Transverse colon (tissue), 4 donors: Measurements from ENCODE around the gene SYT14. TPM values are rescaled to one million over a fixed set of nuclear protein-coding genes. Genes with fewer than 3 reads are reported as not detected.

ENCODE experiments used
- DNase-seq: peaks from one replicate; pipeline ENCODE4 v3.0.0-alpha.2; 2019
- H3K27ac ChIP-seq, 4 donors: fragments of 200-600 bp; sonication (generic); 2 replicates each; pipeline ENCODE4 v1.5.1; 2016 to 2018; ENCODE audit warnings: inconsistent platforms in 4 of 4
- H3K27me3 ChIP-seq: fragments of 200-600 bp; sonication (generic); 2 replicates; pipeline ENCODE4 v1.5.1; 2017; ENCODE audit warnings: inconsistent platforms
- H3K36me3 ChIP-seq, 4 donors: fragments of 200-600 bp; sonication (generic); 2 replicates each; pipeline ENCODE4 v1.5.1; 2017 to 2019; ENCODE audit warnings: inconsistent platforms in 4 of 4
- H3K4me1 ChIP-seq, 4 donors: fragments of 200-600 bp; sonication (generic); 2 replicates each; pipeline ENCODE4 v1.5.1; 2017 to 2020; ENCODE audit warnings: inconsistent platforms in 4 of 4
- H3K4me3 ChIP-seq, 4 donors: fragments of 200-600 bp; sonication (generic); 1 replicate in 1 of 4; 2 replicates in 3 of 4; pipeline versions ENCODE4 v1.5.1 to v1.6.1; 2017 to 2019; ENCODE audit warnings: inconsistent platforms in 4 of 4
- H3K9me3 ChIP-seq, 2 donors: fragments of 200-600 bp; sonication (generic); 2 replicates each; pipeline ENCODE4 v1.5.1; 2017 to 2019; ENCODE audit warnings: inconsistent platforms in 2 of 2
- CTCF ChIP-seq, 5 experiments: fragments of 200-600 bp in 3 of 5; fragments of 450-650 bp in 2 of 5; sonication (generic) in 3 of 5; IDR thresholded peaks; 1 replicate in 2 of 5; 2 replicates in 3 of 5; pipeline ENCODE4 v1.5.1; 2016 to 2017; ENCODE audit warnings: antibody characterized with exemption in 5 of 5, inconsistent platforms in 3 of 5, mild to moderate bottlenecking in 2 of 5, moderate library complexity in 1 of 5
- EP300 ChIP-seq: sonication (generic); formaldehyde crosslinking; IDR thresholded peaks from one replicate; pipeline ENCODE4 v1.6.1; 2017; ENCODE audit warnings: antibody characterized with exemption, low read depth
- POLR2A ChIP-seq: fragments of 450-650 bp; IDR thresholded peaks from one replicate; pipeline ENCODE4 v1.6.1; 2016; ENCODE audit warnings: antibody characterized with exemption, mild to moderate bottlenecking, moderate library complexity
- POLR2AphosphoS5 ChIP-seq, 3 donors: sonication (generic); formaldehyde crosslinking; IDR thresholded peaks; one replicate each; pipeline ENCODE4 v1.6.1; 2016; ENCODE audit warnings: antibody characterized with exemption in 3 of 3
- WGBS, 2 donors: methylation state at CpG; one replicate each; pipeline ENCODE4 v1.1.5; 2018; ENCODE audit warnings: low coverage in 1 of 2; 5-methylcytosine and 5-hydroxymethylcytosine counted together
- in situ Hi-C, 4 donors: fragments of 200-750 bp; cut with MboI; loops; one replicate each; pipeline versions ENCODE4 v1.15.0 to v1.15.1; 2017; ENCODE audit warnings: low sequenced_read_pairs in 3 of 4, low pct_ligation_motif_present in 1 of 4, low pct_unique_long_range_greater_than_20kb in 1 of 4
- intact Hi-C: fragments of 100-400 bp; cut with DNase I; formaldehyde crosslinking; loops from one replicate; pipeline ENCODE4 v1.15.1; 2023; ENCODE audit warnings: low total_unique reads
- total RNA-seq, 4 donors: library from RNA; depleted of rRNA; stranded (reverse); fragments of >200 nt; gene quantifications; one replicate each; pipeline ENCODE4 v1.1.0, GENCODE V29; 2016

The SYT14 gene
- total RNA-seq, 4 donors from 2014 or later, result under 0.01 TPM; not detected in 3

GRCh38 chr1:210213335-210213734 lies 275.3 kb downstream of the SYT14 start:
- intact Hi-C loops, result loop anchor here (5.0 kb wide), 2 partner anchors 94 to 271 kb away; no protein-coding TSS in a partner anchor
- H3K4me1 ChIP-seq, result peaks cover 0 to 5% (median 2%) of the 10 kb centered on the region in 4 donors
- H3K36me3 ChIP-seq, result no peaks in the 10 kb centered on the region
- TF ChIP-seq EP300 (no peak), POLR2A (no peak), POLR2AphosphoS5 (IDR thresholded peaks at IDR 0.05) (no peak), CTCF (IDR thresholded peaks at IDR 0.05) (no peak)
- H3K9me3 ChIP-seq, result no peaks in the 10 kb centered on the region
- H3K27me3 ChIP-seq, result no peaks in the 10 kb centered on the region
- WGBS, 2 donors, result 53 to 82% methylated on average over 5 to 8 of the region's 8 CpGs
- DNase-seq, result no peak
- H3K4me3 ChIP-seq, result no peak overlapping the region
- H3K27ac ChIP-seq, result no peak overlapping the region
- in situ Hi-C loops, result no loop called here

DNA sequence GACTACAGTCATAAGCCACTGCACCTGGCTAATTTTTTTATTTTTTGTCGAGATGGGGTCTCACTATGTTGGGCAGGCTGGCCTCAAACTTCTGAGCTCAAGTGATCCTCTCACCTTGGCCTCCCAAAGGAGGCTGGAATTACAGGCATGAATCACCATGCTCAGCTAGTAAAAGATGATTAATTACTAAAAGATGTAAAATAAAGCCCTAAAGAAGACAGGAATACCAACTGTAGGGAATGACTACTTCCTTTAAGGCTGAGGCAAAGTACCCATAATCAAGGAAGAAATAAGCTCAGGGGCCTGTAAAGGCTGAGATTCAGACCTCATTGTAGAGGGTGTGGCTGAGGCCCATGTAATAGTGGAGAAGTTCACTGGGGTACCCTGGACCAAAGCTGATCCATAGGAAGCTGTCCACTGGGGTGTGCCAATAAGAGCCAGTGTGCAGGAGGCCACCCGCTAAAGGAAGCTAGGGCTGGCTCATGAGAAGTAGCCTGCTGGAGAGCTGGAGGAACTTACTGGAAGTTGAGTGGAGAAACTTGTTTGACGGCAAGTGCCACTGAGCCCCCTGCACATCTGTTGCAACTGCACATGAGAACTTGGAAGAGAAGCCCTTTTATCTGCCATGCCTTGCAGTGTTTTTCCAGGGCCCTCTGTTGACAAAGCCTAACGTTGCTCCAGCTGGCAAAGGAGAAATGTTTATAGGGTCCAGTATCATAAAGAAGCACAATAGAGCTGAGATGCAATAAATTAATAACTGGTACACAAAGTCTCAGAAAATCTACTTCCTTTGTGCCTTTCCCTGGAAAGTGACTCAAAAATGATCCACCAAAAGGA lies 276.8 kb downstream of the SYT14 start:
- Histone ChIP-seq H3K27me3 (no peaks in the 10 kb centered on the region), H3K36me3 (no peaks in the 10 kb centered on the region), H3K9me3 (no peaks in the 10 kb centered on the region), H3K4me3 (no peak overlapping the region), H3K27ac (peak overlapping the region in 1 of 4 donors; percentile 25), H3K4me1 (peaks cover 0 to 5% (median 2%) of the 10 kb centered on the region in 4 donors)
- peak; percentile 15 for DNase-seq
- no peak for TF ChIP-seq EP300
- no peak for TF ChIP-seq POLR2A
- peak in 1 of 5 experiments; percentile 12 for TF ChIP-seq CTCF (IDR thresholded peaks at IDR 0.05)
- intact Hi-C loops, result loop anchor here (5.0 kb wide), 2 partner anchors 93 to 272 kb away; no protein-coding TSS in a partner anchor
- 33 to 60% methylated on average over 1 to 4 of the region's 4 CpGs for WGBS, 2 donors
- in situ Hi-C loops, result no loop called here

GRCh38 chr1:210217482-210217881 lies 279.5 kb downstream of the SYT14 start:
- Histone ChIP-seq H3K4me1 (peaks cover 0 to 12% (median 4%) of the 10 kb centered on the region in 4 donors), H3K27me3 (no peaks in the 10 kb centered on the region), H3K9me3 (no peaks in the 10 kb centered on the region), H3K36me3 (no peaks in the 10 kb centered on the region), H3K27ac (no peak overlapping the region), H3K4me3 (no peak overlapping the region)
- TF ChIP-seq CTCF (IDR thresholded peaks at IDR 0.05), result no peak
- TF ChIP-seq EP300, result no peak
- WGBS, 2 donors, result 84 to 85% methylated on average over 5 of the region's 5 CpGs
- intact Hi-C loops, result loop anchor here (1.0 kb wide), 1 partner anchor 21 kb away; no protein-coding TSS in a partner anchor
- in situ Hi-C loops, result no loop called here
- no peak for DNase-seq

DNA sequence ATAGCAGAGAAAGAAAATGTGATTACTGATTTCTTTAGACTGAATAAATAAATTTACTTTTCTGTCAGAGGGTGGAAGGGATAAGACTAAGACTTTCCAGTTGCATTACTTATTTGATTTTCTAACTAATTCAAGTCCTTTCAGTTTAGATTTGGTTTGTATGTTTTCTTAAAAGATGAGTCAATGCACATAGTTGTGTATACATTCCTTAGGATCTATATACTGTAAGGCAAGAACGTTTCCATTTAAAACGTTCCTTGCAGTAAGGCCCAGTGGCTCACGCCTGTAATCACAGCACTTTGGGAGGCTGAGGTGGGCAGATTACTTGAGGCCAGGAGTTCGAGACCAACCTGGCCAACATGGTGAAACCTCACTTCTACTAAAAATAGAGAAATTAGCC lies 280.0 kb downstream of the SYT14 start:
- peaks cover 0 to 17% (median 9%) of the 10 kb centered on the region in 4 donors for H3K4me1 ChIP-seq
- 67 to 71% methylated on average over 1 to 4 of the region's 4 CpGs for WGBS, 2 donors
- no peaks in the 10 kb centered on the region for H3K27me3 ChIP-seq
- TF ChIP-seq CTCF (IDR thresholded peaks at IDR 0.05) (no peak), EP300 (no peak), POLR2A (no peak), POLR2AphosphoS5 (IDR thresholded peaks at IDR 0.05) (no peak)
- no peak overlapping the region for H3K27ac ChIP-seq
- in situ Hi-C loops (no loop called here), intact Hi-C loops (no loop called here)
- DNase-seq, result no peak
- no peaks in the 10 kb centered on the region for H3K9me3 ChIP-seq
- H3K36me3 ChIP-seq, result no peaks in the 10 kb centered on the region
- H3K4me3 ChIP-seq, result no peak overlapping the region

Other genes with a start within 250 kb of the SYT14 start
- 1 to 10 TPM in 3 of 4 donors, not detected in 1; 1.5 to 3.7 (median 2.6) TPM for gene HSD11B1, start 233.4 kb upstream of the SYT14 start, total RNA-seq
- gene TRAF3IP3, start 182.2 kb upstream of the SYT14 start, total RNA-seq, result 10 to 100 TPM in 2 of 4 donors, 1 to 10 TPM in 2; 2.3 to 17.6 (median 6.8) TPM
- 1 to 10 TPM in 2 of 4 donors, under 1 TPM in 1, not detected in 1; 0.20 to 2.7 (median 2.4) TPM for gene C1orf74, start 153.7 kb upstream of the SYT14 start, total RNA-seq
- 10 to 100 TPM; 26.1 to 78.0 (median 44.4) TPM for gene IRF6, start 132.1 kb upstream of the SYT14 start, total RNA-seq
- 10 to 100 TPM in 1 of 4 donors, 1 to 10 TPM in 3; 1.1 to 13.7 (median 6.1) TPM for gene UTP25, start 110.2 kb upstream of the SYT14 start, total RNA-seq